SH-SY5Y (cell line): ENCODE measurements around the gene NTM.

Experiments
- GATA2 ChIP-seq: IDR thresholded peaks from 2 replicates; pipeline ENCODE4 v1.6.1; 2011; ENCODE audit warnings: mild to moderate bottlenecking, low read depth, low read length
- GATA3 ChIP-seq: IDR thresholded peaks from 2 replicates; pipeline ENCODE4 v1.6.1; 2011; ENCODE audit warnings: low read depth, mild to moderate bottlenecking, low read length, moderate library complexity

NTM gene

GRCh38 chr11:131934006-131934405 lies 563.6 kb downstream of the NTM start:
- no peak for TF ChIP-seq GATA3
- TF ChIP-seq GATA2, result no peak

DNA sequence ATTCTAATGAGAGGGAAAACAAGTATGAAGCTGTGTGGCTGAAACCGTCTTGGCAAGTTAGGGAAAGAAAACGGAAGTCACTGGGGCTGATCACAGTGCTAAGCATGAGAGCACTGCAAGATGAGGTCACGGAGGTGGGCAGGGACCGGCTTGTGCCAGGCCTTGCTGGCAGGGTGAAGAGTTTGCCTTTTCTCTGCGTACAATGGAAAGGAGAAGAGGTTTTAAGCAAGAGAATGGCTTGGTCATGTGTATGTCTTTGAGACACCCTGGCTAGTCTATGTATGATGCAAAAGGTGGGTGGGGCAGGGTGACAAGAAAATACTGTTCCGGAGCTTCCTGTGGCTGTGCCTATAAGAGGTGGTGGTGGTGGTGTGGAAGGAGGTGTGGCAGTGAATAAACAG lies 567.9 kb downstream of the NTM start:
- TF ChIP-seq GATA2 (no peak), GATA3 (no peak)

GRCh38 chr11:131940126-131940525 lies 569.7 kb downstream of the NTM start:
- no peak for TF ChIP-seq GATA2
- TF ChIP-seq GATA3, result no peak

DNA sequence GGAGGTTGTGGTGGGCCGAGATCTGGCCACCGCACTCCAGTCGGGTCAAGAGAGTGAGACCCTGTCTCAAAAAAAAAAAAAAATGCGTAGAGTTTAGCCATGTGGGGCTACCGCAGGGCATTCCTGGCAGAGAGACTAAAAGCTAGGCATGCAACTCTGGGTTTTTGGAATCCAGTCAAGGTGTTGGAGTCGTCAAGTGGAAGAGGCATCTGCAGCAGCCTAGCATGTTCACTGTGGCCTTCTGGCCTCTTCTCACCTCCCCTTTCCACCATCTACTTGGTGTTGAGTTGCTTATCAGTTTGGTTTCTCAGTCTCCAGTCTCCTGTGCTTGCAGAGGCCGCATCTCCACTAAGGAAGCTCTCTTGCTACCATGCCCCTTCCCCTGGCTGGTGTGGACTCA lies 572.5 kb downstream of the NTM start:
- TF ChIP-seq GATA3 (no peak), GATA2 (no peak)

GRCh38 chr11:131943295-131943694 lies 572.9 kb downstream of the NTM start:
- TF ChIP-seq GATA3 (no peak), GATA2 (no peak)

DNA sequence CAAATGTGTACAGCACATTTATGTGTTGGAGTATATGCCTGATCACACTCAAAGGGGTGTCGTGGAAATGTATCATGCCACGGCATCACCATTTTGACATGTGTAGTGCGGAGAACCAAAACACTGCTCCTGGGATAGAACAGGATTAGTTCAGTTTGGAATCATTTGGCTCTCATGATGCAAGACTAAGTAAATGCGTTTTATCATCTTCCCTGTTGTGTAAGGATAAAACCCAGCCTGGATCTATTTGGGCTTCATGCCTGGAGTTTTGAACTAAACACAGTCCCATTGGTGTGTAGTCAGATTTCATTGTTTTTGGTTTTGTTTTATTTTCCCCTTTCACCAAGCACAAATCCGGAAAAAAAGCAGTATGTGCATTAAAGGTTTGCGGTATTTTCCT lies 574.3 kb downstream of the NTM start:
- TF ChIP-seq GATA3, result no peak
- TF ChIP-seq GATA2, result no peak

DNA sequence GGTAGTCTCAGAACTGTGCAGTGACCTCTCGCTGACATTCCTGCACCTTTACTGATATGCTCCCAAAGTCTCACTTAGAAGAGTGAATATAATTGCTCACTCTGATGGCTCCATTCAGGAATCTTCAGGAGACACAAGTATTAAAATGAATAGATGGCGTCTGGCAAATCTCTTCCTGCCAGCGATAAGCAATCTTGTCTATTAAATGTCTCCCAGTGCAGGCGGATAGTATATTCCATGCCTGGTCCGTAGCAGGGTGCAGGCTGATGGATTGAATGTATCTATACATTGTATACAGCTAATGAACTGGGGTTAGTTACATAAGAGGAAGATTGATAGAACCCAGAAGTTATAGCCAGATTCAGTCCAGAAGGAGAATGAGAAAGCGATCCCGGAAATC lies 575.3 kb downstream of the NTM start:
- TF ChIP-seq GATA2 (peak; percentile 95), GATA3 (peak; percentile 89)

GRCh38 chr11:131947511-131947910 lies 577.1 kb downstream of the NTM start:
- TF ChIP-seq GATA2 (no peak), GATA3 (no peak)

DNA sequence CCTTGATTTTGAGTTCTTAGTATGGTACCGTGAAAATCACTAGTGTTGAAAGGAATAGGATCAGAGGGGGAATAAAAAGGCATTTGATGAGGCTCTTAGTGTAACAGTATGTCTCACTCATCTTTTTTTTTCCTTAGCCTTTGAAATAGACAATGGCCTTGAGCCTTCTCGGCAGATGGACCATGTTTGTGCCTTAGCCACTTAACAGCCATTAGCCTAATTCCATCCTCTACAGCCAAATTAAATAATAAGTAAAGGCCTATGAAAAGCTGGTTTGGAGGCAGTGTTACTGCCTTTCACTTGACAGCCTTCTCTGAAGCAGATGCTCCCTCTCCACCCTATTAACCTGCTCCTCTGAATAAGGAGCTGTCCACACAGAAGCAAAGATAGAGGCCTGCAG lies 580.7 kb downstream of the NTM start:
- TF ChIP-seq GATA2, result no peak
- TF ChIP-seq GATA3, result no peak

- no peak for TF ChIP-seq GATA3
- TF ChIP-seq GATA2, result no peak
These were observed 583.7 kb downstream of the NTM start for GRCh38 chr11:131954146-131954545.

DNA sequence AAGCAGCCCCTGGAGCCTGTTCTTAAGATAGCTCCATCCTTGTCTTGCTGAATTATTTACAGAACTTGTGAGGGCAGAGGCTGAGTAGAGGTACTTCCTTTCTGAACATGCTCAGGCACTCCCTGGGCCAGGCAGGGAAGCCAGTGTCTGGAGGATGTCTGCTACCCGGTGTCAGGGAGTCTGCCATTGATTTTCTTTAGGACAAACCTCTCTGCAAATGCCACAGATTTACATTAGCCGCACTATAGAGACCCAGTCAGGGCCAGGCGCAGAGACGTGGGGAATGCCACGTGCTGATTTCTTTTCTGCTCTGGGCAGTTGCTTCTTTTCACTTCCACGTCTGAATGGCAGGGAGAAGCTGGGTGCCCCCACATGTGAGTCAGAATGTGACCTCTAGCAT lies 585.5 kb downstream of the NTM start:
- TF ChIP-seq GATA3 (no peak), GATA2 (no peak)

- TF ChIP-seq GATA3, result no peak
- TF ChIP-seq GATA2, result no peak
These were observed 586.8 kb downstream of the NTM start for GRCh38 chr11:131957201-131957600.

GRCh38 chr11:131957875-131958274 lies 587.5 kb downstream of the NTM start:
- TF ChIP-seq GATA2 (no peak), GATA3 (no peak)

DNA sequence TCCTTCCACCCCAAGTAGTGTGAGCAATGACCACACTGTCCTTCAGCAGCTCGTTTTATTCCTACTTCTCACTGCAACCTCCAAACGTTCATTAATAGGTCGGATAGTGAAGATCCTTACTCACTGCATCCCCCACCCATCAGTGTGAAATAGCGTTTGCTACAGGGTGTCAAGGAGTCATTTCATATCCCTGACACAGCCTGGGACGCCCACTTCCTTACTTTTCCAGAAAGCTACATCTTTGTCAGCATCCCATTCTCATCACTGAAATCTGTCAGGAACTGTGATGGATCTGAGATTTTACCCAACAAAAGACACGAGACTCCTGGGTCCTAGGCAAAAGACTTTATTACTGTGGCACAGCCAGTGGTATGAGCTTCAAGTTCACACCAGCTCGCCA lies 592.4 kb downstream of the NTM start:
- no peak for TF ChIP-seq GATA2
- no peak for TF ChIP-seq GATA3

DNA sequence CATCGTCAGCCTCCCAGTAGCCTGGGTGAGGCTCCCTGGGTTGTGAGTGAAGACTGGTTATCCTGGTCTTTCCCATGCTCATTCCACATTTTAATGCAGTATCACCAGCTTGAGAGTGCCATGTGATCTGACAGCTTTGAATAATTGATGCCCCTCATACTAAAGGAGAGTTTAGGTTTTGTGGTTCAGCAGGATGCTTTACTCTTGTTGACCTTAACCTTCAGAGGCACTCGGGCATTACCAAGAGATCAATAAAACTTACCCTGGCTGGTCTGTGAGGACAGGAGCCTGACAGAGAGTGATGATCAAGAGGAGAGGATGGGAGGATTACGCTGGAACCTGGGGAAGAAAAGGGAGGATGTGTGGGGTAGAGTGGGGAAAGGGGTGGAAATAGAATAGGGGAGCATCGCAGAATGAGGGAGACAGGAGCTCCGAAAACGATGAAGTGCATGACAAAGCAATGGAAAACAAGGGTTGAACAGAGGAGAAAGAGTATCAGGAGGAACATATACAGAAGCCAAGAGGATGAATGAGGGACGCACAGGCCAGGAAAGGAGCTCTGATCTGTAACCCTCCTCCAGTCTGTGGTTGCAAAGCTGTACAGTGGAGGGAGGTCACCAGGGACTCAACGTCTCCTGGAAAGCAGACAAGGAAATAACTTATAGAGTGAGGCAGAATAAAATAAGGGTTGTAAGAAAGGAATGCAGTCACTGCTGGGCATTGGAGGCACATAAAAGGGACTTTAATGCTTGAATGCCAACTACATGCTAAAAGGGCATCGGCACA lies 594.5 kb downstream of the NTM start:
- no peak for TF ChIP-seq GATA3
- TF ChIP-seq GATA2, result no peak

DNA sequence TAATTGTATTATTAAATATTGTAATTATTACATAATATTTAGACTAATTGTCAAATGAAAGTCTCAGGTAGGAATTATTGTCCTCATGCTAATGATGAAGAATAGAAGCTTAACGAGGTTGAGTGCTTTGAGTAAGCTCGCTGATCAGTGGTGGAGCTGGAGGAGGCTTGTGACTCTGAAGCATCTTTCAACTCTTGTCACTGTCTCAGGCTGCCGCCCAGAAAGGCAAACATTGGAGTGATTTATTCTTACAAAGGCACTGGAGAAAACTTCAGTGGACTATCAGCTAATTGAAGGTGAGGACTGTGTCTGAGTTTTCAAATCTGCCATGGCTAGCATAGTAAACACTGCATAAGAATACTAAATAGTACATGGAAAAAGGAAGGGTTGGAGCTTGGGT lies 595.1 kb downstream of the NTM start:
- no peak for TF ChIP-seq GATA2
- no peak for TF ChIP-seq GATA3

GRCh38 chr11:131966667-131967066 lies 596.3 kb downstream of the NTM start:
- no peak for TF ChIP-seq GATA3
- TF ChIP-seq GATA2, result no peak
